CD14-positive monocyte (primary cell): ENCODE results near the gene CYTH3. TPM values are rescaled to one million over a fixed set of nuclear protein-coding genes. Genes with fewer than 3 reads are reported as not detected.

Source experiments
- DNase-seq, 3 donors: peaks; one replicate each; pipeline ENCODE4 v3.0.0-alpha.2; 2011 to 2022
- H2AFZ ChIP-seq: 2 replicates; pipeline ENCODE4 v1.6.0; 2012; ENCODE audit warnings: mild to moderate bottlenecking, low read depth, low read length, inconsistent platforms; ENCODE audit not compliant: insufficient read depth, poor library complexity, severe bottlenecking
- H3K27ac ChIP-seq, 2 donors: 1 replicate in 1 of 2; 2 replicates in 1 of 2; pipeline ENCODE4 v1.5.1; 2012 to 2013; ENCODE audit warnings: low read length in 2 of 2, control low read depth in 1 of 2, inconsistent platforms in 1 of 2, low read depth in 1 of 2, mild to moderate bottlenecking in 1 of 2
- H3K27me3 ChIP-seq, 2 donors: one replicate each; pipeline versions ENCODE4 v1.6.0 to v1.6.1; 2011 to 2013; ENCODE audit warnings: low read length in 2 of 2; ENCODE audit not compliant: control insufficient read depth in 2 of 2, insufficient read depth in 2 of 2
- H3K36me3 ChIP-seq, 2 donors: replicated peaks in 1 of 2; 1 replicate in 1 of 2; 2 replicates in 1 of 2; pipeline versions ENCODE4 v1.5.1 to v1.6.1; 2012 to 2013; ENCODE audit warnings: low read length in 2 of 2, control low read depth in 1 of 2, inconsistent platforms in 1 of 2, mild to moderate bottlenecking in 1 of 2; ENCODE audit not compliant: insufficient read depth in 2 of 2, control insufficient read depth in 1 of 2
- H3K4me1 ChIP-seq, 2 donors: 1 replicate in 1 of 2; 2 replicates in 1 of 2; pipeline versions ENCODE4 v1.5.1 to v1.6.1; 2012 to 2013; ENCODE audit warnings: low read length in 2 of 2, control low read depth in 1 of 2, inconsistent platforms in 1 of 2, mild to moderate bottlenecking in 1 of 2, moderate library complexity in 1 of 2; ENCODE audit not compliant: insufficient read depth in 2 of 2, control insufficient read depth in 1 of 2
- H3K4me2 ChIP-seq: replicated peaks from 2 replicates; pipeline ENCODE3; 2012; ENCODE audit warnings: low read length, moderate library complexity, mild to moderate bottlenecking; ENCODE audit not compliant: poor library complexity, severe bottlenecking; ENCODE audit errors: extremely low read depth
- H3K4me3 ChIP-seq, 3 experiments: fragments of 200-600 bp in 1 of 3; sonication (generic) in 1 of 3; replicated peaks in 1 of 3; 1 replicate in 2 of 3; 2 replicates in 1 of 3; pipeline ENCODE4 v1.5.1; 2011 to 2013; ENCODE audit warnings: low read length in 3 of 3, mild to moderate bottlenecking in 3 of 3, control low read depth in 2 of 3, low read depth in 2 of 3, inconsistent platforms in 1 of 3, moderate library complexity in 1 of 3
- H3K79me2 ChIP-seq: 2 replicates; pipeline ENCODE4 v1.6.0; 2012; ENCODE audit warnings: mild to moderate bottlenecking, control low read depth, inconsistent platforms, low read length, moderate library complexity; ENCODE audit not compliant: insufficient read depth
- H3K9ac ChIP-seq: 2 replicates; pipeline ENCODE4 v1.6.0; 2017; ENCODE audit warnings: low read length, mild to moderate bottlenecking; ENCODE audit not compliant: insufficient read depth, poor library complexity, severe bottlenecking
- H3K9me3 ChIP-seq, 2 donors: replicated peaks in 1 of 2; 1 replicate in 1 of 2; 2 replicates in 1 of 2; pipeline versions ENCODE4 v1.5.1 to v1.6.1; 2012 to 2013; ENCODE audit warnings: low read length in 2 of 2, control low read depth in 1 of 2; ENCODE audit not compliant: control insufficient read depth in 1 of 2, insufficient read depth in 1 of 2
- H4K20me1 ChIP-seq: 2 replicates; pipeline ENCODE4 v1.6.0; 2012; ENCODE audit warnings: mild to moderate bottlenecking, low read length, control low read depth, moderate library complexity; ENCODE audit not compliant: insufficient read depth
- H3K27ac Mint-ChIP-seq, 7 donors: one replicate each; pipeline ENCODE4 v1.8.0; 2020; ENCODE audit warnings: mild to moderate bottlenecking in 7 of 7, mixed read lengths in 7 of 7, moderate library complexity in 6 of 7, inconsistent platforms in 2 of 7
- H3K27me3 Mint-ChIP-seq, 3 donors: one replicate each; pipeline ENCODE4 v1.8.0; 2021 to 2022; ENCODE audit warnings: low read depth in 3 of 3, mild to moderate bottlenecking in 3 of 3, mixed read lengths in 3 of 3, moderate library complexity in 3 of 3, inconsistent platforms in 1 of 3
- H3K36me3 Mint-ChIP-seq, 2 donors: one replicate each; pipeline ENCODE4 v1.8.0; 2020; ENCODE audit warnings: mixed read lengths in 2 of 2, inconsistent platforms in 1 of 2, mild to moderate bottlenecking in 1 of 2
- H3K4me1 Mint-ChIP-seq: one replicate; pipeline ENCODE4 v1.8.0; 2020; ENCODE audit warnings: mild to moderate bottlenecking, mixed read lengths
- H3K4me3 Mint-ChIP-seq, 2 donors: one replicate each; pipeline ENCODE4 v1.8.0; 2020; ENCODE audit warnings: mild to moderate bottlenecking in 2 of 2, mixed read lengths in 2 of 2, moderate library complexity in 1 of 2
- H3K9me3 Mint-ChIP-seq, 7 donors: one replicate each; pipeline ENCODE4 v1.8.0; 2020 to 2022; ENCODE audit warnings: mixed read lengths in 7 of 7, mild to moderate bottlenecking in 6 of 7, moderate library complexity in 6 of 7, inconsistent platforms in 2 of 7
- WGBS: methylation state at CpG from one replicate; pipeline ENCODE4 v1.1.5; 2013; ENCODE audit warnings: missing lambda C conversion rate; ENCODE audit not compliant: insufficient coverage; 5-methylcytosine and 5-hydroxymethylcytosine counted together
- intact Hi-C, 2 donors: fragments of 100-400 bp; cut with micrococcal nuclease; formaldehyde crosslinking; loops; one replicate each; pipeline versions ENCODE4 v1.15.0 to v1.15.1; 2023
- polyA plus RNA-seq, 3 donors: library from polyadenylated mRNA; depleted of rRNA in 1 of 3; unstranded in 2 of 3; stranded (reverse) in 1 of 3; fragments of 300-500 nt in 2 of 3; fragments of >200 nt in 1 of 3; fragmentation: Illumina TruSeq in 2 of 3; gene quantifications; 1 replicate in 2 of 3; 2 replicates in 1 of 3; pipeline ENCODE4 v1.2.3, GENCODE V29; 2012 to 2021
- TF ChIP-seq, protein P1 (sequence below): fragments of 200-600 bp; IDR thresholded peaks from one replicate; pipeline ENCODE4 v1.8.0; 2022; ENCODE audit warnings: antibody characterized with exemption, mild to moderate bottlenecking

Gene CYTH3
- polyA plus RNA-seq, 3 donors, result 1.3 to 8.5 (median 1.4) TPM

DNA sequence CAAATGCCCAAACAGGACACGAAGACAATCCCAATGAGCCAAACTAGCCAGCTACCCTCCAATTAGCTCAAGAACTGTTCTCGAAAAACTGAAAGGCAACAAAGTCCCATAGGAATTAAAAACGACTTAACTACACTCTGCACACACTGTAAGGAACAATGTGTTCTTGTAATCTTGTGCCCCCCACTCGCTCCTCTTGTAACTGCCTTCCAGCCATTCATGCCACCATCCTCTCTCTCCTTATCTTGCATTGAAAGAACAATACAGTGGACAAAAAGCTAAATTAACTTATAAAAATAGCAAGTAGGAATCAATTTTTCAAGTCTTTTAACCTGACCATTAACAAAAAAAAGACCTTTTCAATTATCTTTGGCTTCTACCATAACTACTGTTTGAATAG, 2.9 kb downstream of the CYTH3 start:
- H4K20me1 ChIP-seq, result peaks cover 17% of the 10 kb centered on the region
- H3K27ac ChIP-seq, result no peak overlapping the region
- 83% methylated on average over 2 of the region's 4 CpGs for WGBS
- peaks cover 5 to 17% of the 10 kb centered on the region in 2 donors for H3K27me3 ChIP-seq
- peaks cover 0 to 2% (median 0%) of the 10 kb centered on the region in 7 donors for H3K9me3 Mint-ChIP-seq
- H3K4me3 Mint-ChIP-seq, result peak overlapping the region in 1 of 2 donors; percentile 13
- no peaks in the 10 kb centered on the region for H3K36me3 ChIP-seq
- intact Hi-C loops, result no loop called here
- H3K9ac ChIP-seq, result no peak overlapping the region
- H3K4me1 ChIP-seq, result peaks cover 17 to 22% of the 10 kb centered on the region in 2 donors
- no peak overlapping the region for H3K4me2 ChIP-seq
- H3K4me1 Mint-ChIP-seq, result peaks cover 19% of the 10 kb centered on the region
- no peak overlapping the region for H2AFZ ChIP-seq
- peaks cover 15% of the 10 kb centered on the region for H3K79me2 ChIP-seq
- no peak for DNase-seq
- no peak overlapping the region for H3K27ac Mint-ChIP-seq
- TF ChIP-seq, protein P1, sequence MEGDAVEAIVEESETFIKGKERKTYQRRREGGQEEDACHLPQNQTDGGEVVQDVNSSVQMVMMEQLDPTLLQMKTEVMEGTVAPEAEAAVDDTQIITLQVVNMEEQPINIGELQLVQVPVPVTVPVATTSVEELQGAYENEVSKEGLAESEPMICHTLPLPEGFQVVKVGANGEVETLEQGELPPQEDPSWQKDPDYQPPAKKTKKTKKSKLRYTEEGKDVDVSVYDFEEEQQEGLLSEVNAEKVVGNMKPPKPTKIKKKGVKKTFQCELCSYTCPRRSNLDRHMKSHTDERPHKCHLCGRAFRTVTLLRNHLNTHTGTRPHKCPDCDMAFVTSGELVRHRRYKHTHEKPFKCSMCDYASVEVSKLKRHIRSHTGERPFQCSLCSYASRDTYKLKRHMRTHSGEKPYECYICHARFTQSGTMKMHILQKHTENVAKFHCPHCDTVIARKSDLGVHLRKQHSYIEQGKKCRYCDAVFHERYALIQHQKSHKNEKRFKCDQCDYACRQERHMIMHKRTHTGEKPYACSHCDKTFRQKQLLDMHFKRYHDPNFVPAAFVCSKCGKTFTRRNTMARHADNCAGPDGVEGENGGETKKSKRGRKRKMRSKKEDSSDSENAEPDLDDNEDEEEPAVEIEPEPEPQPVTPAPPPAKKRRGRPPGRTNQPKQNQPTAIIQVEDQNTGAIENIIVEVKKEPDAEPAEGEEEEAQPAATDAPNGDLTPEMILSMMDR, result no peak
- peaks cover 17 to 36% (median 28%) of the 10 kb centered on the region in 3 donors for H3K27me3 Mint-ChIP-seq
- H3K36me3 Mint-ChIP-seq, result peaks cover 7 to 16% of the 10 kb centered on the region in 2 donors
- H3K9me3 ChIP-seq, result no peaks in the 10 kb centered on the region
- H3K4me3 ChIP-seq, result no peak overlapping the region

DNA sequence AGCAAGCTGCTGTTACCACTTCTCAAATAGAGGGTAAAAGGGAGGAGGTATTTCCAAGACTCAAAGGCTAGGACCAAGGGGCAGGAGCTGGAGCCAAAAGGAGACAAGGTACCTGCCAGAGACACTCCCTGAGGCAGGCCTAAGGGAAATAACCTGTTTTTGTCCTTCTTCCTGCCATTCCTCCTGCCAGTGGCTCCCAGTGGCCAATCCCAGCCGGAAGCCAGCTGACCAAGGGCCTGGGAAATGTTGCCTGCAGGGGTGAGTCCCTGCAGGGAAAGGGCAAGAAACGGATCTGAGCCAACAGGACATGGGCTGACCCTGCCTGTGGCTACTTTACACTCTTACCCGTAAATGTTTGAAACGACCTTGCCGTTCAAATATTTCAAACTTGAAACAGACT, 3.5 kb downstream of the CYTH3 start:
- H3K27me3 Mint-ChIP-seq, result peaks cover 14 to 32% (median 27%) of the 10 kb centered on the region in 3 donors
- H3K4me3 Mint-ChIP-seq, result no peak overlapping the region
- intact Hi-C loops, result no loop called here
- 93% methylated on average over 2 of the region's 5 CpGs for WGBS
- Histone ChIP-seq H3K9me3 (no peaks in the 10 kb centered on the region), H2AFZ (no peak overlapping the region), H3K9ac (no peak overlapping the region), H3K4me2 (no peak overlapping the region), H3K36me3 (no peaks in the 10 kb centered on the region), H3K27ac (no peak overlapping the region), H3K4me1 (peaks cover 17 to 22% of the 10 kb centered on the region in 2 donors), H3K4me3 (no peak overlapping the region), H4K20me1 (peaks cover 17% of the 10 kb centered on the region), H3K79me2 (peaks cover 15% of the 10 kb centered on the region), H3K27me3 (peaks cover 5 to 17% of the 10 kb centered on the region in 2 donors)
- no peak for DNase-seq
- TF ChIP-seq, protein P1, result no peak
- peaks cover 19% of the 10 kb centered on the region for H3K4me1 Mint-ChIP-seq
- peaks cover 0 to 2% (median 0%) of the 10 kb centered on the region in 7 donors for H3K9me3 Mint-ChIP-seq
- peak overlapping the region in 1 of 7 donors; percentile 22 for H3K27ac Mint-ChIP-seq
- peaks cover 7 to 16% of the 10 kb centered on the region in 2 donors for H3K36me3 Mint-ChIP-seq
